ENCODE results near the gene OASL.
"Not testable (repeated sequence)": the region's sequence is repeated elsewhere in the genome, so short reads cannot be mapped to it uniquely, and the experiment has no call there.

OASL gene, protein sequence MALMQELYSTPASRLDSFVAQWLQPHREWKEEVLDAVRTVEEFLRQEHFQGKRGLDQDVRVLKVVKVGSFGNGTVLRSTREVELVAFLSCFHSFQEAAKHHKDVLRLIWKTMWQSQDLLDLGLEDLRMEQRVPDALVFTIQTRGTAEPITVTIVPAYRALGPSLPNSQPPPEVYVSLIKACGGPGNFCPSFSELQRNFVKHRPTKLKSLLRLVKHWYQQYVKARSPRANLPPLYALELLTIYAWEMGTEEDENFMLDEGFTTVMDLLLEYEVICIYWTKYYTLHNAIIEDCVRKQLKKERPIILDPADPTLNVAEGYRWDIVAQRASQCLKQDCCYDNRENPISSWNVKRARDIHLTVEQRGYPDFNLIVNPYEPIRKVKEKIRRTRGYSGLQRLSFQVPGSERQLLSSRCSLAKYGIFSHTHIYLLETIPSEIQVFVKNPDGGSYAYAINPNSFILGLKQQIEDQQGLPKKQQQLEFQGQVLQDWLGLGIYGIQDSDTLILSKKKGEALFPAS

GRCh38 chr12:121038861-121039668, at the start of gene OASL:
Gene OASL (minus strand): TSS chr12:121039246. CDS start chr12:121038971, 275 bp downstream.
- DNase-seq (ENCODE audit: low spot score) = peak; percentile 24

GRCh38 chr12:121088195-121088585, 49.1 kb upstream of the OASL start:
- DNase-seq (ENCODE audit: low spot score) = no peak

- no peak for DNase-seq (ENCODE audit: low spot score)
Measured at GRCh38 chr12:121087467-121088194, 48.6 kb upstream of the OASL start.

DNA sequence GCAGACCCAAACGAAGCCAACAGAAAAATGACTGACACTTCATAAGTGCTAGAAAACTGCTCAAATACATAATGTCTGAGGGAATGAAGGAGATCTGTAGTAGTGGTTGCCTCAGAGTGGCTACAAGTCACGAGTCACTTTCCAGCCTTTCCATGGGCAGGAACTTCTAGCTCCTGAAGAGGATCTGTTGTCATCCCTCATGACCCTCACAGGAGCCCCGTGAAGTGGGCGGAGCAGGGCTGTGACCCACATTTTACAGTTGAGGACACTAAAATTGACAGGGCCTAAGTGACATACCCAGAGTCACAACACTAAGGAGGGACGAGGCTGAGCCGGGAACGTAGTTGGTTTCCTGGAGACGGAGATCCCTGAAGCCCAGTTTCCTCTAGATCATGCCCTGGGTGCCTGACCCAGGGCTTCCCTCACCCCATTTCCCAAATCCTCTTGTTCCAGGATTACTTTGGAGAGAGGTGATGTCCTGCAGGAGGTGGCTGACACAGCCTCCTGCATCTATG, 47.8 kb upstream of the OASL start:
- DNase-seq (ENCODE audit: low spot score) = no peak

DNA sequence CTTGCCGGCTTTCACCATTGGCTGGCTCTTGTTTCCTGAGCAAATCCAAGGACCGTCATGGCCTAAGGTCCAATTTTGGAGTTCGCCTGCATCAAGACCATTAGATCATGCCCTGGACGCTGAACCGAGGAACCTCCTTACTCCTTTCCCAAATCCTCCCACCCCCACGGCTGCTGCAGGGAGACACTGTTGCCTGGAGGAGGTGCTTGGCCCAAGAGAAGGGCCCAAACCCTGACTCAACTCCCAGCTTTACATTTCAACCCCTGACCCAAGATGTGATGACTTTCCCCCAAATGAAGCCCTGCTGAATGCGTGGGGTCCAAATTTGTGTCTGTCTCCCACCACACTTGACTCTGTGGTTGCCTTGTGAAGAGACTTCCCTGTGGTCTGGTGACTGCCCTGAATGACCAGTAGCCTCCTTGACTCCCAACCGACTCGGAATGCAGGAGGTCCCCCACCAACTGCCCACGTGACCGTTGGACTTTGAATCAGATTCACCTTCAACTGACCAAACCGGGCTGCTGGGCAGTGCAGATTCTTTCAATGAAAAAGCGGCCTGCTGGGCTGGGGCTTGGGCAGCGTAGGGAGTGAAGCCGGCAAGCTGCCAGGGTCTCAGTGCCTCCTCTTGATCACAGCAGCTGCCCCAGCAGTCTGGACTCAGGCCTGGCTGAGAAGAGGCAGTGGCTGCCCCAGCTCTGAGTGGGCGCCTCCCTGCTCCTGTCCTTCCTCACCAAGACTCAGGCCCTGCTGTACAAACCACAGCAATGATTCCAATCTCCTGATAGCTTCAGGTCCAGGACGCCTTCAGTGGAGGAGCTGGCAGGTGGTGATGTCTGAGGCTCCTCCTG, 46.7 kb upstream of the OASL start:
- DNase-seq (ENCODE audit: low spot score) = peak; percentile 17

GRCh38 chr12:121085069-121085468, 46.0 kb upstream of the OASL start:
- no peak for DNase-seq (ENCODE audit: low spot score)

- DNase-seq (ENCODE audit: low spot score) = no peak
Measured at GRCh38 chr12:121084229-121084628, 45.2 kb upstream of the OASL start.

DNA sequence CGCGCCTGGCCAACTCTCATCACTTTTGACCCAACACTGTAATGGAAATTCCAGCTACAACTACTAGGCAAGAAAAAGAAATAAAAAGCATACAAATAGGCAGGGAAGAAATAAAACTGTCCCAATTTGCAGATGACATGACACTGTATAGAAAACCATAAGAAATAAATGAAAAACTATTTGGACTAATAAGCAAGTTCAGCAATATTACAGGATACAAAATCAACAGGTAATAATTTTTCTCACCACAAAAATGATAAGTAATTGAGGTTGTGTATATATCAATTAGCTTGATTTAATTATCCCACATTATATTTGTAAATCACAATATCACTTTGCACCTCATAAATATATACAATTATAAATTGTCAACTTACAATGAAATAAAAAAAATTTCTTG, 41.9 kb upstream of the OASL start:
- no peak for DNase-seq (ENCODE audit: low spot score)

DNA sequence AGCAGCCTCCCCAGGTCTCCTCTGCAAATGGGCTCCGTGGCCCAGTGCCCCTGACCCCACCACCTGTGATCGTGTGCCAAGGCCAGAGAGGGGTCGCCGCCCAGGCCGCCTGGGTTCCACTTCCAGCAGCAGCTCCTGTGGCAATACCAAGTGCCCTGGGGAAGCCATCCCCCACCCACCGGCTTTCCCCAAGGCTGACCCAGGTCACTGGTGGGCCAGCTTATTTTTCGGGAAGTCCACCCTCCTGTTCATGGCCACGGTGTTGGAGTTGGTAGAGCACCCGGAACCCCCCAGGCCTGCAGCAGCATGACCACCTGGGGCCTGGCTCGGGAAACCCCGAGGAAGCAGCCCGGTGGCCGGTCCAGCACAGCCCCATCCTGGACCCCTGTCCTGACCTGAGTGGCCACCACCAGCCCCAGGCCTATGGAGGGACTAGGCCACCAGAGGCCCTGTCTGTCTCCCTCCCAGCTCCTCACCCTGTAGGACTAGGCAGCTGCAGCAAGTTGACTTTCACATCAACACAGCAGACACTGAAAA, 40.8 kb upstream of the OASL start:
- DNase-seq (ENCODE audit: low spot score) = no peak

DNA sequence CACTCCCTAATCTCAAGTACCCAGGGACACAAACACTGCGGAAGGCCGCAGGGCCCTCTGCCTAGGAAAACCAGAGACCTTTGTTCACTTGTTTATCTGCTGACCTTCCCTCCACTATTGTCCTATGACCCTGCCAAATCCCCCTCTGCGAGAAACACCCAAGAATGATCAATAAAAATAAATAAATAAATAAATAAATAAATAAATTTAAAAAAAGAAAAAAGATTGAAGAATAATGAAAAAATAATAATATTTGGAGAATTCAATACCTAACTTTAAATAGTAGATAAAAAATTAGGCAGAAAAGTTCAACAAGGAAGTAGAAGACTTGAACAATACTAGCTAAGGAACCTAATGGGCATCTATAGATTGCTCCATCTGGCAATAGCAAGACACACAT, 38.4 kb upstream of the OASL start:
- not testable (repeated sequence) for DNase-seq (ENCODE audit: low spot score)

DNA sequence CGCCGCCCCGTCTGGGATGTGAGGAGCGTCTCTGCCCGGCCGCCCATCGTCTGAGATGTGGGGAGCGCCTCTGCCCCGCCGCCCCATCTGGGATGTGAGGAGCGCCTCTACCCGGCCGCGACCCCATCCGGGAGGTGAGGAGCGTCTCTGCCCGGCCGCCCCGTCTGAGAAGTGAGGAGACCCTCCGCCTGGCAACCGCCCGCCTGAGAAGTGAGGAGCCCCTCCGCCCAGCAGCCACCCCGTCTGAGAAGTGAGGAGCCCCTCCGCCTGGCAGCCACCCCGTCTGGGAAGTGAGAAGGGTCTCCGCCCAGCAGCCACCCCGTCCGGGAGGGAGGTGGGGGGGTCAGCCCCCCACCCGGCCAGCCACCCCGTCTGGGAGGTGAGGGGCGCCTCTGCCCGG, 36.9 kb upstream of the OASL start:
- DNase-seq (ENCODE audit: low spot score) = not testable (repeated sequence)

DNA sequence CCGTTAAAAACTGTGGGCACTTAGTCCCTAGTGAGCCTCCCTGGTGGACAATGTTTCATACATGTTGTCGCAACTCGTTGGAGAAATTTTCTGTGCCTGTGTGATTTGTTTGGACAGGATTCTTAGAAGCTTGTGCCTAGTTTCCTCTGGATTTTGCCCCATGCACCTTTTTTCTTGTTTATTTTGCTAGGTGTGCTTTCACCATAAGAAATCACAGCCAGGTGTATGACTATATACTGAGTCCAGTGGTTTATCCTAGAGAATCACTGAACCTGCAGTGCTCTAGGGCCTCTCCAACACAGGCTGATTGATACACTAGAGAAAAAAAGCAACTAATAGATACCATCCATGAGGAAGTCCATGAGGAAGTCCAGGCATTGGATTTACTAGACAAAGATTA, 33.1 kb upstream of the OASL start:
- no peak for DNase-seq (ENCODE audit: low spot score)

DNA sequence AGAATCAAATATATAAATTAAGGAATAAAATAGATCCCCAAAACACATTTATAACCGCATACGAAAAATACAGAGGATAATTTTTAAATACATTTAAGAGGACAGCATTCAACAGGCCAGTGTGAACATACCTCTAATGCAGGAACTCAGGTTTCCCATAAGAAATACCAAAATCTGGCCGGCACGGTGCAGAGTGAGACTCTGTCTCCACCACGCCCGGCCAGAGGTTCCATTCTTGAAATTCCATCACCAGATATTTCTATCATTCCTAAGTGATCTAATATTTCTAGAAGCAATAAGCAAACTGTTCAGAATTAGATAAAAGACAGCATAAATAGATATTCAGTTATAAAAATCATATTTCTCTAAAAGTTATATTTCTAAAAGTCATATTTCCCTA, 30.2 kb upstream of the OASL start:
- DNase-seq (ENCODE audit: low spot score) = no peak

DNA sequence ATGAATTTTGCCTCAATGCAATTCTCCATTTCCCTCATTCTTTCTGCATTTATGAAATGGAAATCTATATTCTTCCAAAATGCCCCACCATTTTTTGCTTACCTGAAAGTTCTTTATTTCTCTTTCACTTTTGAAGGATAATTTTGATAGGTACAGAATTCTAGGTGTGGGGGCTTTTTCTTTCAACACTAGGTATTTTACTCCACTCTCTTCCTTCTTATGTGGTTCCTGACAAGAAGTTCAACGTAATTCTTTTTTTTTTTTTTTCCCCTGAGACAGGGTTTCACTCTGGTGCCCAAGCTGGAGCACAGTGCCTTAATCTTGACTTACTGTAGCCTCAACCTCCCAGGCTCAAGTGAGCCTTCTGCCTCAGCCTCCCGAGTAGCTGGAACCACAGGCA, 26.3 kb upstream of the OASL start:
- DNase-seq (ENCODE audit: low spot score) = no peak

DNA sequence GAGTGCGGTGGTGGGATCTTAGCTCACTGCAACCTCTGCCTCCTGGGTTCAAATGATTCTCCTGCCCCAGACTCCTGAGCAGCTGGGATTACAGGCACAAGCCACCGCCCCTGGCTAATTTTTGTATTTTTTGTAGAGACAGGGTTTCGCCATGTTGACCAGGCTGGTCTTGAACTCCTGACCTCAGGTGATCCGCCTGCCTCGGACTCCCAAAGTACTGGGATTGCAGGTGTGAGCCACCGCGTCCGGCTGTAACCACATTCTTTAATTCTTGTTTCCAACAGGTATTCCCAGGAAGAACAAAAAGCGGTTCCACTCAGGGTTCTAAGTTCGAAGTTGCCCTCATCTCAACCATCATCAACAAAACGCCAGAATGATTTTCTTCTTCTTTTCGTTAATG, 25.5 kb upstream of the OASL start:
- DNase-seq (ENCODE audit: low spot score) = not testable (repeated sequence)

DNA sequence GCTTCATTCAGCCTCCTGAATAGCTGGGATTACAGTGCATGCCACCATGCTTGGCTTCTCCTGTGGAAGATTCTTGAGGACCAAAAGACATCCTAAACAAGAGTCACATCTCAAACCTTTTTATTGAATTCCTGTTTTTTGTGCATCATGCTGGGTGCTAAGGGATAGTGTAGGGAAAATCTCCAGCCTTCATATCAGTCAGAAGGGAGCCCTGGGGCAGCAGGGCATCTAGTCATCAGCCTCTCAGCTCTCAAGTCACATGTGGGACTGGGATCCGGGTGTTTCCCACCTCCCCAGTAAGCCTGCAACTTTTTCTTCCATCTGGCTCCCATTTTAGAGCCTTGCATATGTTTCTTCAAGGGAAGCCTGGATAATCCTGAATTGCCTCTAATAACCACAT, 25.1 kb upstream of the OASL start:
- DNase-seq (ENCODE audit: low spot score) = no peak

DNA sequence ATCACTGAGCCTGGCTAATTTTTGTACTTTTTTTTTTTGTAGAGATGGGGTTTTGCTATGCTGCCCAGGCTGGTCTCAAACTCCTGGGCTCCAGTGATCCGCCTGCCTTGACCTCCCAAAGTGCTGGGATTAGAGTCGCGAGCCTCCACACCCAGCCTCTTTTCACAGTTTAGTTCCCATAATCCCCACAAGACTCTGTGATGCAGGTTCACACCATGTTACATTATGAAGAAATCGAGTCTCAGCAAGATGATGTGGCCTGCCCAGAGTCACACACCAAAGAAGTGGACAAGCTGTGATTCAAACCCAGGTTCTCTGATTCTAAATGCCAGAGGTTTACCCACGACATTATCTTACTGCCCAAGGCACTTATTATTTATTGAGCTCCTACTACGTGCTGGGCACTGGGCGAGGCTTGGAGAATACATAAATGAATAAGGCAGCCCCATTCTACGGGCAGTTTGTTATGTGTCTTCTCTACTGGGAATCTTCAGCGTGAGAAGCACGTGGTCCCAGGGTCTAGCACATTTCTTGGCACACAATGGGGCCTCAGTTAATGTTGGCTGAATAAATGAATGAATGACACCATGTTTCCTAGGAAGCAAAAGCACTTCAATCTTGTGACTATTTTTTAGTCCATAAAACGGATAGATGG, 23.5 kb upstream of the OASL start:
- no peak for DNase-seq (ENCODE audit: low spot score)

GRCh38 chr12:121061831-121062230, 22.8 kb upstream of the OASL start:
- DNase-seq (ENCODE audit: low spot score) = peak; percentile 45

- peak; percentile 34 for DNase-seq (ENCODE audit: low spot score)
Measured at GRCh38 chr12:121060149-121061001, 21.3 kb upstream of the OASL start.
